B cell (primary cell): ENCODE results near the gene TMEM19.

Source experiments
- CTCF ChIP-seq: fragments of 200-600 bp; IDR thresholded peaks from one replicate; pipeline ENCODE4 v1.8.0; 2022; ENCODE audit warnings: antibody characterized with exemption, mild to moderate bottlenecking
- EZH2 ChIP-seq: IDR thresholded peaks from 2 replicates; pipeline ENCODE4 v1.6.1; 2012; ENCODE audit warnings: borderline replicate concordance, low read depth, mild to moderate bottlenecking, moderate library complexity, low read length; ENCODE audit not compliant: insufficient read depth, poor library complexity, severe bottlenecking

GRCh38 chr12:71671816-71672215 is 14.1 kb upstream of the TMEM19 start:
- TF ChIP-seq CTCF (no peak), EZH2 (no peak)
